GM21381 (cell line): ENCODE measurements around the gene SPATA31A5.
"Not testable (repeated sequence)": the region's sequence is repeated elsewhere in the genome, so short reads cannot be mapped to it uniquely, and the experiment has no call there.

Source experiments
- ATAC-seq: cut with Tn5 transposase; IDR thresholded peaks from one replicate; pipeline ENCODE4 v1.9.1; 2021; ENCODE audit warnings: mild to moderate bottlenecking, moderate library complexity; ENCODE audit not compliant: unreplicated experiment

The SPATA31A5 gene

GRCh38 chr9:60914107-60914506, at the start of gene SPATA31A5:
TSS of gene SPATA31A5 (plus strand) at chr9:60914407. CDS start at chr9:60914436, 29 bp downstream.
- ATAC-seq, result not testable (repeated sequence)

GRCh38 chr9:60962990-60963350, 48.8 kb downstream of the SPATA31A5 start:
- ATAC-seq, result not testable (repeated sequence)

GRCh38 chr9:60966382-60966781, 52.2 kb downstream of the SPATA31A5 start:
- not testable (repeated sequence) for ATAC-seq
